ENCODE results near the gene WWOX.

Gene WWOX

DNA sequence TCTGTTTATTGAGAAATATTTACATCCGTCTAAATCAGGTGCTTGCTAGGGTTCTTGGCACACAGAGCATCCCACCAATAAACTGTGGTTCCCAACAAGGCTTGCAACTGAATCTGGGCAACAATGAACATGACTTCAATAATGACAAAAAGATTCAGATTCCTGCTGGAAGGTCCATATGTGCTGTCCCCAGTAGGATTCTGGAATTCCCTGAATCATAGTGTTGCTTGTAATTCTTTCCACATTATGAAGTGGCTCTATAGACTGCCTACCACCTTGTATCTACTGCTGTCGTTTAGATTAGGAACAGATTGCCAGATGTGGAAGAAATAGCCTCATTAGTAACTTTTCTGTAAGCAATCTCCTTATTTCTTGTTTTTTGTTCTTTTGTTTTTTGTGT is 265.9 kb downstream of the WWOX start:
- peak; percentile 10 for DNase-seq

- DNase-seq: no peak
Observed at GRCh38 chr16:78368121-78369102, 269.0 kb downstream of the WWOX start.

DNA sequence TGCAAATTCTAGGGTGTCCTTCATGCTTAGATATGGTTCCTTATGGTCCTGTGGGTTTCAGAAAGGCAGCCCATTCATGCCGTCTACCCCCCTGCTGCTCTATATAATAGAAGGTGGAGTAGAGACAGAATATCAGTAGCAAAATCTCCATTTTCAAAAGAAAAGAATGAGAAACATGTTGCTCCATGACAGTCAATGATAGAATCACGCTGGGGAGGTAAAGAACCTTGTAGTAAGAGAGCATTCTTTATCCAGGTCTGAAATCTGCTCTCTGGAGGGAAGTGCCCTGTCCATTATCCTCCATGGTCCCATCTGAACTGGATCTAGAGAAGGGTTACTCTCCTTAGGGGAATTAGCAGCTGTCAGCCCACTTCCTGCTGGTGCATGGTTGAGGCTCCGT is 272.8 kb downstream of the WWOX start:
- no peak for DNase-seq

DNA sequence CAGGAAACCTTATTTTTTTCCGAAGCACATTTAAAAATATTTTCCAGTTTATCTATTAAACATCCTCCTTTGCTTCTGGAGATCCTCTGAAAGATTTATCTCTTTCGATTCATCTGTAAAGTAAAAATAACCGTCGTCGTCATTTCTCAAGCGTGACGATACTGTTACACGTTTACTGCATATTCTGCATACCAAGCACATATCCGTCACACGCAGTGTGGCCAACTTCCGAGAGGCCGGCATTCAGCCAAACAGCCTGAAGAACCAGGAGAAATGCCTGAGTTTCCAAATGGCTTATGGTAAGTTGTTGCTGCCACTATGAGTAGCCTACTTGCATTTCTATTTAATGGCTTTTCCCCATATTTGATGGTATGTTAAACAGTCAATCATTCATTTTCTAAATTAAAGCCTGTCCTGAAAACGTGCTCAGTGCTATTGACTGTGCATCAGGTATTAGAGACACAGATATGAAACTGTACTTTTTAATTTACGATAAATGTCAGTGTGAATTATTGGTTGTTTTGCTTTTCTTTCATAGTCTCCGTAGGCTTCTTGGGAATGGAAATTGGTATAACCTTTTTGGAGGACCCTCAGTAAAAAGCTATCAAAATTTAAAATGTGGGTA is 275.7 kb downstream of the WWOX start:
- no peak for DNase-seq

GRCh38 chr16:78376452-78376851 is 277.0 kb downstream of the WWOX start:
- DNase-seq: no peak

DNA sequence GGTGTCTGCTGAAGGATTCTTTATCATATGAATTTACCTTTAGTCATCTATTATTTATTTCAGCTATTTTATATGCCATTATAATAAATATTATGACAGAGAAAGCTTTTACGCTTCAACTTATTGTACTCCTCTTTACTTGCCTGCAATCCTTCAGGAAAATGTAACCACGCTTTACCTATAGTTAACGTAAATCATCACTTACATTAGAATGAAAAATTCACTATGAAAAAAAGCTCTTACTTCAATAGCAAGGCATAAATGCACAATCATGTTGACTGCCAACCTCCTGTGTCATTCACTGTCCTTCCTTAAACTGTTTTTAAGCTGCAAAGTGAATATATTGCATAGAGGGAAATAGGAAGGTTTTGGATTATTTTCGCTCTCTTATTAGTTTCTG is 277.9 kb downstream of the WWOX start:
- DNase-seq: no peak

GRCh38 chr16:78381060-78381459 is 281.6 kb downstream of the WWOX start:
- no peak for DNase-seq

- no peak for DNase-seq
Observed at GRCh38 chr16:78383118-78383517, 283.7 kb downstream of the WWOX start.

GRCh38 chr16:78385086-78385805 is 285.8 kb downstream of the WWOX start:
- DNase-seq: no peak

- DNase-seq: peak; percentile 1
Observed at GRCh38 chr16:78386557-78387324, 287.3 kb downstream of the WWOX start.

GRCh38 chr16:78389009-78389498 is 289.6 kb downstream of the WWOX start:
- no peak for DNase-seq

DNA sequence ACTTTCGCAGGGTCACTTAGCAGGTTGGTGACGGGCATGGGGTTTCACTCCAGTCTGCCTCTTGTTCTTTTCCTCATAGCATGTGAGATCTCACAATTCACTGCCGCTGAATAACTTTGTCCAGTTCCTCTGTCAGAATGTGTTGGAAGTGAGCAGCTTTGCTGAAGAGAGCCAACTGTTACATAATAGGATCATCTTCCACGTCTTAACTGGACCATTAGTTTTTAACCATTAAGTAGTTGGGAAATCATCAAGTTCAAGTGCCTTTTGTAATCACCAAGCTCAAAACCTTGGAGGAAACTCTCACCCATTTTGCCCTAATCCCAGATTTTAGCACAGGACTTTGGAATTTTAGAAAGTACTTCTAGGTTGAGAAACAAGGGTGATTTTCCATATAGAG is 290.6 kb downstream of the WWOX start:
- no peak for DNase-seq

GRCh38 chr16:78390508-78391324 is 291.3 kb downstream of the WWOX start:
- no peak for DNase-seq

DNA sequence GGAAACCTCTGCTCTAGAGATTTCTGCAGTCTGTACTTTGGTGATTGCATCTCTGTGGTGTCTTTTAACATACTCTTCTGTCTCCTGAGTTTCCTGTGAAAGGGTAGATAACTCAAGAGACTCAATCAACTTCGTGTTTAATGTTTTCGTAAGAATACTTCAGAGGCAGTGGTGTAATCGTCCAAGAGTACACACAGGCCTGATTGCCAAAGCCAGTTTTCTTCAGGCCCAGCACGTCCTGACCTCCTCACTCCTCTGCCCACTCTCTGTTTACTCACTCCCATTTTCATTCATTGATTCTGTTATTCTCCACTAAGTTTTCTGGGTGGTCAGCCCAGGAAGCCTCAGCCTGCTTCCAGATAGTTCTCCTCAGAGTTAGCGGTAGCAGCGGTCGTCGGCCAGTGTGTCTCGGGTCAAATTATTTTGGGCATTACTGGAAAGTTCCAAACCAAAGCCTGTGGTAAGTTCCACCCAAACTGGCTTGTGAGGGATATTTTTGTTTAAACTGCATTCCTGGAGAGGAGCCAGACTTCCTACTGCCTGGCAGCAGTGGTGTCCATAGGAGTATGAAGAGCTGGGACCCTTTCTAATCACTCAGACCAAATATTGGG is 293.2 kb downstream of the WWOX start:
- DNase-seq: no peak

DNA sequence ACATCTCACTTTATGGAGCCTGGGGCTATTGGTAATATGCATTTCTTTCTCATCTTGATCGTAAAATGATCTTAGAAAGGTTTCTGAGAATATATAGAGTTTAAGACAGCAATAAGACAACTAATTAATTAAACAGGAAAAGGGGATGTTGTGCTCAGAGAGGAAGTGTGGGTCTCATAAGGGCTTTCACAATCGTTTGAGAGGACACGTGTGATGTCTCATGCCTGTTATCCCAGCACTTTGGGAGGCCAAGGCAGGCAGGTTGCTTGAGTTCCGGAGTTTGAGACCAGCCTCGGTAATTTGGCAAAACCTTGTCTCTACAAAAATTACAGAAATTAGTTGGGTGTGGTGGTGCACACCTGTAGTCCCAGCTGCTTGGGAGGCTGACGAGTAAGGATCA is 295.6 kb downstream of the WWOX start:
- no peak for DNase-seq

DNA sequence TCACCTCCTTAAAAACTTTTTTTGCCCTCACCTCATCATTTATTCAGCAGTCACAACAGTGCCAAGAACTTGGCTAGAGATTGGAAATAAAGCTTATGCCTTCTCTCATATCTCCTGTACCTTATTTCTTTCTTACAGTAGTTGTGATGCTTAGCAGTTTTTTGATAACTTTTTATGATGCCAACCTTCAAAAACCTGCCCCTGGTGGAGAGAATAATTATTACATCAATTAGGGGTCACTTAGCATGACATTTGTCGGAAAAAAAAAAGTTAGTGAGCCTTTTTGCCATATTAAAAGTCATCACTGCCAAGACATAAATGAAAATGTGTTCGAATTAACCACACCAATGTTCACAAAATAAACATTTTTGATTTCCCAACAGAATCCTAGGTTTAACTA is 296.6 kb downstream of the WWOX start:
- DNase-seq: no peak

GRCh38 chr16:78396673-78397072 is 297.2 kb downstream of the WWOX start:
- DNase-seq: no peak

DNA sequence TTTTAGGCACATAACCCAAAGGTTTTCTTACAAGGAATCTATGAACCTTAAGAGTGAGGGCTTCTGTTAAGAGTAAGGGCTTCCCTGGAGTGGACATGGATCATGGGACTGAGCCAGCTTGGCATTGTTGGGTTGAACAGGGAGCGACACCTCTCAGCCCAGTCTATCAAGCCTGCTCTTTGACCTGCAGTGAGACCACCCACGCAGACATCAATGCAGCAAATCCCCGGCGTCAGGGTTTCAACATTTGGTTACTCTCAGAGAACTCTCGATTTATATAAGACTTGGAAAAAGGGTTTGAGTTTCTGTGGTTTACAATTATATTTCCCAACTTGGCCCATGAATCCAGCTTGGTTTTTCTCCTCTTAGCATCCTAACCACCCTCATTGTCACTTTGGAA is 299.9 kb downstream of the WWOX start:
- DNase-seq: no peak

GRCh38 chr16:78402833-78403232 is 303.4 kb downstream of the WWOX start:
- no peak for DNase-seq

- no peak for DNase-seq
Observed at GRCh38 chr16:78405040-78405439, 305.6 kb downstream of the WWOX start.

DNA sequence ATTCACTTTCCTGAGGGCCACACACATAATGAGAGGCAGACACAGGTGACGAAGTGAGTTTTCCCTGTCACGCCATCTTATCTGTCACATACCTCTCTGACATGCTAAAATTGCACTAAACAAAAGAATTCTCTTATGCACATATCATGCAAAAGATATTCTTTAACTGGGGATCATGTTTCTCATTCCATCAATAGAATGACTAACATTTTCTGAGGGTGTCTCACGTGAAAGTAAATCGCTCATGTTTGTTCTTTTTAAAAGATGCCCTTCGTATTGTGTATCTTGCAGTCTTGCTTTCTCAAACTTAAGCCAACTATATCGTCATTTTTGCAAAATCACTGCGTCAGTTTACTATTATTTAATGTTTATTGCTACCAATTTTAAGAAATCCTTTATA is 306.4 kb downstream of the WWOX start:
- no peak for DNase-seq
